Activated CD8-positive, alpha-beta memory T cell treated with anti-CD3 and anti-CD28 coated beads for 48 hours (primary cell): Measurements from ENCODE around the gene C11orf91.

Experiments used
- DNase-seq, 3 experiments: peaks; one replicate each; pipeline ENCODE4 v3.0.0-alpha.2; 2020; ENCODE audit warnings: low read depth in 2 of 3, low spot score in 2 of 3

C11orf91 gene

GRCh38 chr11:33651990-33652389, 48.6 kb downstream of the C11orf91 start:
- no peak for DNase-seq

DNA sequence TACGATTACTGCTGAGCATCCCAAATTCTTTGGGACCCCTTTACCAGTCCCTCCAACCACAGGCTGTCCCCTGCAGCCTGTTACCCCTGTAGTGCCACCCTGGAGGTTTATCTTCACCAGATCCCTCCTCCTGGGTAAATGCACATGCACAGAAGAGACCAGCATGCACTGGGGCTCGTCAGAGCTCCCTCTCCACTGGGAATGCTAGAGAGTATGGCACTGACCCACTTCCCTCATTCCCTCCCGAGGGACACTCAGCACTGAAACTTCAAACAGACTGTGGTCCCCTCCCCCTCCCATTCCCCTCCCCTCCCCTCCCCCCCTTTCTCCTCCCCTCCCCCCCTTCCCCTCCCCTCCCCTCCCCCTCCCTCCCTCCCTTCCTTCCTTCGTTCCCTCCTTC, 49.1 kb downstream of the C11orf91 start:
- DNase-seq = no peak

GRCh38 chr11:33649944-33650343, 50.7 kb downstream of the C11orf91 start:
- no peak for DNase-seq
